AG09319 (cell line): ENCODE data around the gene SOBP.

Experiments used
- DNase-seq: peaks from one replicate; pipeline ENCODE4 v3.0.0-alpha.2; 2010; ENCODE audit warnings: low read depth; ENCODE audit errors: extremely low read depth
- CTCF ChIP-seq: IDR thresholded peaks from 2 replicates; pipeline ENCODE4 v1.5.1; 2011; ENCODE audit warnings: low read depth, mild to moderate bottlenecking, inconsistent platforms, low read length, moderate library complexity

Gene SOBP

GRCh38 chr6:107447663-107448216, 42.2 kb upstream of the SOBP start:
- TF ChIP-seq CTCF, result no peak
- no peak for DNase-seq

GRCh38 chr6:107448776-107449175, 41.1 kb upstream of the SOBP start:
- TF ChIP-seq CTCF, result no peak

GRCh38 chr6:107458672-107459282, 31.1 kb upstream of the SOBP start:
- DNase-seq, result no peak
- no peak for TF ChIP-seq CTCF

More at GRCh38 chr6:107448776-107449175, 41.1 kb upstream of the SOBP start:
- DNase-seq, result no peak

- DNase-seq, result peak; percentile 92
- peak; percentile 63 for TF ChIP-seq CTCF
Measured at GRCh38 chr6:107459283-107460082, 30.4 kb upstream of the SOBP start, which contains the start of gene PDSS2. TSS of gene PDSS2 (minus strand) at chr6:107459564. CDS start at chr6:107459285, 279 bp downstream.

- no peak for DNase-seq
- TF ChIP-seq CTCF, result no peak
Measured at GRCh38 chr6:107460083-107460631, 29.8 kb upstream of the SOBP start.

GRCh38 chr6:107466062-107466461, 23.9 kb upstream of the SOBP start:
- DNase-seq, result no peak
- TF ChIP-seq CTCF, result no peak

GRCh38 chr6:107470364-107470763, 19.6 kb upstream of the SOBP start:
- no peak for DNase-seq
- no peak for TF ChIP-seq CTCF
